Activated T-helper 9 cell treated with anti-CD3 and anti-CD28 coated beads, Interleukin-2, amount 50 U/mL, for 16 hours (primary cell): Measurements from ENCODE around the gene CGB2.
A peak's percentile ranks its signal among the peaks of the same experiment; 100 is the strongest.
"Not testable (repeated sequence)": the region's sequence is repeated elsewhere in the genome, so short reads cannot be mapped to it uniquely, and the experiment has no call there.

Source experiments
- DNase-seq: peaks from one replicate; pipeline ENCODE4 v3.0.0-alpha.2; 2020; ENCODE audit warnings: low read depth

CGB2 gene

GRCh38 chr19:49038111-49038510, 6.4 kb downstream of the CGB2 start:
- not testable (repeated sequence) for DNase-seq

- not testable (repeated sequence) for DNase-seq
Measured at GRCh38 chr19:49038557-49039276, 7.0 kb downstream of the CGB2 start.

GRCh38 chr19:49039736-49040135, 8.0 kb downstream of the CGB2 start:
- DNase-seq, result not testable (repeated sequence)

- no peak for DNase-seq
Measured at GRCh38 chr19:49042177-49042576, 10.5 kb downstream of the CGB2 start.

- not testable (repeated sequence) for DNase-seq
Measured at GRCh38 chr19:49042666-49043065, 11.0 kb downstream of the CGB2 start.

- DNase-seq, result not testable (repeated sequence)
Measured at GRCh38 chr19:49043548-49043947, 11.9 kb downstream of the CGB2 start, which contains the start of gene CGB5. Gene CGB5, plus strand, starts transcription at chr19:49043848. Its CDS starts 362 bp downstream, at chr19:49044210.

GRCh38 chr19:49049011-49049410, 17.3 kb downstream of the CGB2 start, which contains the start of gene CGB8:
Gene CGB8, minus strand, starts transcription at chr19:49049111. Its CDS starts 372 bp downstream, at chr19:49048739.
- DNase-seq, result not testable (repeated sequence)

GRCh38 chr19:49049834-49050233, 18.1 kb downstream of the CGB2 start:
- not testable (repeated sequence) for DNase-seq

- DNase-seq, result not testable (repeated sequence)
Measured at GRCh38 chr19:49050376-49051033, 18.8 kb downstream of the CGB2 start.

- peak; percentile 41 for DNase-seq
Measured at GRCh38 chr19:49056101-49056901, 24.6 kb downstream of the CGB2 start.

- DNase-seq, result not testable (repeated sequence)
Measured at GRCh38 chr19:49056902-49057596, 25.4 kb downstream of the CGB2 start.

GRCh38 chr19:49057636-49058234, 26.0 kb downstream of the CGB2 start, which contains the start of gene CGB7:
Gene CGB7, minus strand, starts transcription at chr19:49057749. Its CDS starts 2,374 bp downstream, at chr19:49055375.
- no peak for DNase-seq

- no peak for DNase-seq
Measured at GRCh38 chr19:49058562-49058961, 26.9 kb downstream of the CGB2 start.

GRCh38 chr19:49059053-49059452, 27.4 kb downstream of the CGB2 start:
- no peak for DNase-seq

- DNase-seq, result no peak
Measured at GRCh38 chr19:49061000-49061399, 29.3 kb downstream of the CGB2 start.

GRCh38 chr19:49061445-49061844, 29.8 kb downstream of the CGB2 start:
- no peak for DNase-seq

- no peak for DNase-seq
Measured at GRCh38 chr19:49064029-49064629, 32.4 kb downstream of the CGB2 start.

- no peak for DNase-seq
Measured at GRCh38 chr19:49064768-49065611, 33.3 kb downstream of the CGB2 start, which contains the start of gene NTF4. Gene NTF4, minus strand, starts transcription at chr19:49064818. Its CDS starts 2,821 bp downstream, at chr19:49061997.

GRCh38 chr19:49065905-49066512, 34.3 kb downstream of the CGB2 start:
- no peak for DNase-seq
